Frontal cortex (tissue), 4 donors: Measurements from ENCODE around the gene PSTPIP1. TPM values are rescaled to one million over a fixed set of nuclear protein-coding genes. Genes with fewer than 3 reads are reported as not detected.

Source experiments
- DNase-seq, 2 donors: peaks; one replicate each; pipeline ENCODE4 v3.0.0; 2012; ENCODE audit warnings: low spot score in 2 of 2
- FAIRE-seq: peaks from 2 replicates; lab custom pipeline; 2012; peaks lifted over from hg19 to GRCh38; lab: Jason Lieb, UNC
- total RNA-seq: library from RNA; depleted of rRNA; stranded (reverse); fragments of >200 nt; gene quantifications from one replicate; pipeline ENCODE4 v1.2.3, GENCODE V29; 2014
- donor health status: control.
- donor health status: control.
- donor health status: control.

PSTPIP1 gene
- total RNA-seq, 1 donor from 2014 or later = 0.41 TPM

DNA sequence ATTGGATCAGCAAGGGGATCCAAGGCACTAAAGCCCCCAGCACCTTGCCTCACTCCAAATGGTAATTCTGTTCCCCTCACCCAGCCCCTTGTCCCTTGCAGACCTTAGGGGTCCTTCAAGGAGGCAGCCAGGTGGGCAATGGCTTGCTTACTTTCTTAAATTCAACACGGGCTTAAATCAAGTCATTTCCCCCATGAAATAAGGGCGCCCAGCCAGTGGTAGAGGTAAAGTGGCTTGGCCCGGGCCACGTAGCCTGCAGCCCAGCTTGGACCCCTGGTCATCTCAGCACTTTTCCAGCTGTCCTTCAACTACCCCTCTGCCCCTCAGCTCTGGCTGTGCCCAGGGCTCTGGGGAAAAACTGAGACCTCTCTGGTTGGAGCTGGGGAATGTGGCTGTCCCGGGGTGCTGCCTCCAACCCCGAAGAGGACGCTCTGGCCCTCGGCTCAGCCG, 1.2 kb downstream of the PSTPIP1 start:
- FAIRE-seq (no peak), DNase-seq (no peak)

DNA sequence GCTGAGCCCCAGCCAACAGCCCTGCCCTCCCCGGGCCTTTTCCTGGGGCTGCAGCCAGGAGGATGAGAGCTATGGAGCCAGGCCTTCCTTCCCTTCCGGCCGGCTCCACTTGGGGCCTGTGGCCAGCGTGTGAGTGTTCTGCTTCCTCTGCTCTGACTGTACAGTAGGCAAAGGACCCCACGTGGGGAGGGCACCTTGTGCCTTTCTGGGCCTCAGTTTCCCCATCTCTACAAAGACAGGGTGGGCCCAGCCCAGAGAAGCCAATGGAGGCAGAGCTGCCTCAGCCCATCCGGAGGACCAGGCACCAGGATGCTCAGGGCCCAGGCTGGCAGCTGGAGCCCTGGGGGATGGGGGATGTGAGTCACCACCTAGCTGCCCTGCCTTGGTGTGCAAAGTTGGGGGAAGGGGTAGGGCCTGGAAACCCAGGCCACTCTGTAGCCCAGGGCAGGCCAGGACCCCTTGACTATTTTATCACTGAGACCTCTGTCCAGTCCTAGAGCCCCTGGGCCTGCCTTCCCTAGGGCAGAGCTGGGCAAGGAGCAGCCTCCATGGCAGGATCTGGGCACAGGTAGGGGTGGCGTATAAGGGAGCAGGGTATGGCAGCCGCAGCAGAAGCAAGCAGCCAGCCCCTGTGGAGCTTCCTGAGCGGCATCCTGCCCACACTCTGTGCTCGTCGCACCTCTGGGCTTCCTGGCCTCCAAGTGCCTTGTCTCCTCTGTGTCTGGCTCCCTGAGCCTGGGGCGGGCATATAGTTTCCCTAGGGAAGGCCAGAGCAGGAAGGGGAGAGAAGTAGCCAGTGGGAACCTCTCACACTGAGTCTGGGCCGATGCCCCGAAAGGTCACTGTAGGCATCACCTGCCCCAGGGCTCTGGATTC, 1.8 kb downstream of the PSTPIP1 start:
- FAIRE-seq = no peak
- DNase-seq = no peak

DNA sequence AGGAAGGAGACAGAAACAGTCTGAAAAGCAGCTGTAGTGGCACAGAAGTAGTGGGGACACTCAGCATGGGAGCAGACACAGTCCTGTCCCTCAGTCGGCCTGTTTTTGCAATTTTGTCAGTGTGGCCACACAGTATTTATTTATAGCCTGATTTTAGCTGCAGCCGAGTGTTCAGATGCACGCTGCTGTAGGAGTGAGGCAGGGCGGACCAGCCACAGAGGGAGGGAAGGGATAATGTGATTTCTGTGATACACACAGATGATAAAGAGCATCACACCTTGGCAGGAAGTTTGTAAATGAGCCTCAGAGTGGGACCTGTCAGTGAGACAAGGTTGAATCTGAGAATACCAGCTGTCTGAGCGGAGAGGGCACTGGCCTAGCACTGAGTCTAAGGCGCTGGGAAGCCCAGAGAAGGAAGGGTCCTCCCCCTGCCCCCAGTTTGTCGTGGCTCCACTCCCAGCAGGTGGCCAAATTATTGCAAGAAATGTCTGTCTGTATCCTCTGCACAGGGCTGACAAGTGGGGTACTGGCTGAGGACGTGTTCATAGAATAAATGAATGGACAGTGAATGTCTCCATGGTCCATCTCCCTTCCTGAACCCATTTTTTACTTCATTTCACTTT, 3.8 kb downstream of the PSTPIP1 start:
- DNase-seq = no peak
- no peak for FAIRE-seq

DNA sequence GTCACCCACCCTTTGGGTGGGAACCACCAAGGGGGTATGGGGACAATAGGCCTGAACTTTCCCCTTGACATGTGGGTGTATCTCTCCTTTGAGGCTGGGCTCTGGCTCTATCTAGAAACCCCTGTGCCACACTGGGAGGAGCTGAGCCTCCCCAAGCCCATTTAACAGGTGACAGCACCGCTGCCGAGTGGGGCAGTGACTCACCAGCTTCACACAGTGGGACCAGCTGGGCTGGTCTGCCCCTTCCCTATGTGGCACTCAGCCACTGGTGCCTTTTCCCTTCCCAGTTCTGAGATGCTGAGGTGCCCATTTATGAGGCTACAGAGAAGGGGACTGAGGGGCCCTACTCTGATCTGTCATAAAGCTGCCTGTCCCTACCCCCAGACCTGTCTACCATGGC, 5.1 kb downstream of the PSTPIP1 start:
- no peak for DNase-seq
- FAIRE-seq = no peak

DNA sequence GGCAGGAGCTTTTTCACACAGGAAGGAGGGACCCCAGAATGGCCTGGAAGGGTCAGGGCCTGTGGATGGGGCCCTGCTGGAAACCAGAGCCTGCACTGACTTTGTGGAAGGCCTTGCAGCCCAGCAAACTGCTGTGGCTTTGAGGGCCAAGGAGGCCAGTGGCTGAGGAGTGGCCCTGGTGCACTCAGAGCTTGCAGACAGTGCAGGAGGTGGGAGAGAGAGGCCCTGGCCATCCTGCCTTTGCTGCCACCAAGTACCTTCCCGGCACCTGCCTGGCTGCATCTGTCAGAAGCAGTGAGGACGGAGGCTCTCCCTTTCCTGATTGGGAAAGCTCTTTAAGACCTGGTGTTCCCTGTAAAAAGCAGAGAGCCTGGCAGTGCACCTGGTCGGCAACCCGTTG, 6.4 kb downstream of the PSTPIP1 start:
- FAIRE-seq (no peak), DNase-seq (no peak)

DNA sequence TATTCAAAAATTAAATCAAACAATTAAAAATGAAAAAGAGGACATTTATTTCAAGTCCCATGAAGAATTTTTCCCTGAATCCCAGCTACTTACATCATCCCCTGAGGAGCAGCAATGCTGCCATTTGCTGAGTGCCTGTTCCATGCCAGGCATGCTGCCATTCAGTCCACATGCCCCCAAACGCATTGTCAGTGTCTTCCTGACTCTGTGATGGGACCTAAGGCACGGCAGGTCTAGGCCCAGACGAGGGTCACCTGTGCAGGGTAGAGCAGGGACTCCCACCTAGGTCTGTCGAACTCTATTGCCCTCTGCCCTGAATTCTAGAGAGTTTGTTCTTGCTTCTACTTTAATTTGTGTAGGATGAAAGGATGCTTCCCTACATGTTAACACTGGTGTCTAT, 7.0 kb downstream of the PSTPIP1 start:
- FAIRE-seq = no peak
- no peak for DNase-seq

DNA sequence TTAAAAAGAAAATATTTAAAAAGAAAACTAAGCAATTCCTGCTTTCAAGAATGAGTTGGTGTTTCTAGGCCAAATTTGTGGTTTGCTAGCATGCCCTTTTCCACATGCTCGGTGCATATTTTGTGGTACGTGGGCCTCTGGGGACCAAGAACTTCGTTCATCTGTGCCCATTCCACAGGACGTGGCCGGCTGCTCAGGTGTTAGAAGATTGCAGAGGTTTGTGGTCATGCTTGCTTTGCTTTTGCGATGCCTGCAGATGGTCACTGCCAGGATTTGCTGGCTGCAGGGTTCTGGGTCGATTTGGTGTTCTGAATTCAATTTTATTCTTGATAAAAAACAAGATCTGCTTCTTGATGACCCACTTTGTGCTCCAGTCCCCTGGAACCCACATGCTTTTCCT, 7.5 kb downstream of the PSTPIP1 start:
- DNase-seq (no peak), FAIRE-seq (no peak)

DNA sequence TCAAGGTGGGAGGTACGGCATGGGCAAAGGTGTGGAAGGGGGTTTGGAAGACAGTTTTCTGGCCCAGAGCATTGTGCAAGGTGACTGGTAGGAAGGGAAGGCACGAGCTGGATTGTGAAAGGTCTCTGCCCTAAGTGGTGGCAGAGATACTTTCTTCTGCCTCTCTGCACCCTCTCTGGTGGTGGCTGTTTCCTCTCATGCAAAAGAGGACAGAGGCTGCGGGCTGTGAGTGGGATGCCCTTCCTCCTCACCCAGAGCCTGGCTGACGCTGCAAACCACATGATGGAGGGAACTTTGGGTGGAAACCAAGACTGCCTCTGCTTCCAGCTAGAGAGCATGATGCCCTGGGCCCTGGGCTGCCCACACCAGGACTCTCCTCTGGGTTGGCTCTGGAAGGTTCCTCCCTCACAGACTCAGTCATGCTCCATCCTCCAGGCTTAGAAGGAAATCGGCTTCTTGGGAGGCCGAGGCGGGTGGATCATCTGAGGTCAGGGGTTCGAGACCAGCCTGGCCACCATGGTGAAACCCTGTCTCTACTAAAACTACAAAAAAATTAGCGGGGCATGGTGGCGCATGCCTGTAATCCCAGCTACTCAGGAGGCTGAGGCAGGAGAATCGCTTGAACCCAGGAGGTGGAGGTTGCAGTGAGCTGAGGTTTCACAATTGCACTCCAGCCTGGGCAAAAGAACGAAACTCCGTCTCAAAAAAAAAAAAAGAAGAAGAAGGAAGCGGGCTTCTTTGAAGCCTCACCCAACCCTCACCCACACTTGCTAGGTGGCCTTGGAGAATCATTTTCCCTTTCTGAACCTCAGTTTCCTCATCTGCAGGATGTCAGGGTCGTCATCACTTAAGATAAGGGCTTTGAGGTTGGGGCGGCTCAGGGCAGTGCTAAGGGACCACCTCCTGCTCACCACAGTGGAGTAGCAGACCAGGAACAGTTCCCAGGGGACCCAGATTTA, 8.3 kb downstream of the PSTPIP1 start:
- FAIRE-seq = no peak
- DNase-seq = no peak

DNA sequence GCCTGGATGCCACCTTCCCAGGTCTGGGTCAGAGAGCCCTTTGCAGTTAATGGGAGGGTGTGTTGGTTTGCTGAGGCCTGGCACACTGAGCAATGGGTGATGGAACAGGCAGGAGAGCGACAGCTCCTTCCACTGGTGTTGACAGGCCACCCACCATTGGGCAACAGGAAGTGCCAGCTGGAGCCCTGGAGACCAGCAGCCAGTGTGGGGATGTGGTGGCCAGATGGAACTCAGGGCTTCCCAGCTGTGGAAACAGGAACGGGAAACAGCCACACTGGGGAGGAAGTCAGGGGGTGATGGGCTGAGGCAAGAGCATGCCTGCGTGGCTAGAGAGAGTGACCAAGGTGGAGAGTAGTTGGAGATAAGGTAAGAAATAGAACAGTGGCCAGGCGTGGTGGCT, 9.3 kb downstream of the PSTPIP1 start:
- FAIRE-seq = no peak

DNA sequence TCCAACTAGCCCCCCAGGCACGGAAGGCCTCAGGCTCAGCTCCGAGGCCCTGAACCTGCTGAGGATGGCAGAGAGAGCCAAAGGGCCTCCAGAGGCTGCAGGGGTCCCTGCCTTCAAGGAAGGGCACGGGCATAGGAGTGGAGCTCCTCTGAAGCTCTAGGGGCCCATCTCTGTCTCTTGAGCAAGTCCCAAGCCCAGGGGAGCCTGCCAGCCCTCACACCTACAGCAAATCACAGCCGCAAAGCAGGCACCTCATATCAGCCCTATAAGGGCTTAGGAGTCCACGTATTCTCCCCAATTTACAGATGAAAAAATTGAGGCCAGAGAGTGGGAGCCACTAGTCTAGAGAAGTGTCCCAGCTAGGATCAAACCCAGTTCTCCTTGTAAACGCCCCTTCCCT, 14.2 kb downstream of the PSTPIP1 start:
- DNase-seq = no peak
- no peak for FAIRE-seq

More for the DNA sequence above, 9.3 kb downstream of the PSTPIP1 start:
- no peak for DNase-seq

DNA sequence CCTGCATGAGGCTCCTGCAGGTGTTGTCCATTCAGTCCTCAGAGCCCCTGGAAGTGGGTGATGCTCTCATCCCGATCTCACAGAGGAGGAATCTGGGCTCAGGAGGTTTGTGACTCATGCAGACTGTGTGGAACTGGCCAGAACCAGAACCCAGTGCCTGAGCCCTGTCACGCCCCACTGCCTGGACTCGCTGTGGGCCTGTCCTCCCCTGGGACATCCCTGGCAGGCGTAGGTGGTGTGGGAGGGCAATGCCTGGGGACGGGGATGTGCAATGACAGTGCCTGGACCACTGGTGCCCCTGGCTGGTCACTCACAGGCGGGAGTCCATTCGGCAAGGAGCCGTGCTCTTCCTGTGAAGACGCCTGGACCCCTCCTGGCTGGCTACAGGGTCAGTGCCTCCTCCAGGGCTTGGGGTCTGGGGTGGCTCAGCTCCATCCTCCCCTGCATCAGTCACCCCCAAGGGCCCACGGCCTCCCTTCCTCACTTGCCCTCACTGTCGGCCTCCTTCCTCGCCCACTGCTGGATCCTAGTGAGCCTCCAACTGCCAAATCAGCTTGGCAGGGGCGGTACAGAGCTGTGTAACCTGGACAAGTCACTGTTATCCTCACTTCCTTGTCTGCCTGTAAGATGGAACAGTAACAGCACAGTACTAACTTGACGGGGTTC, 14.9 kb downstream of the PSTPIP1 start:
- DNase-seq (no peak), FAIRE-seq (no peak)

DNA sequence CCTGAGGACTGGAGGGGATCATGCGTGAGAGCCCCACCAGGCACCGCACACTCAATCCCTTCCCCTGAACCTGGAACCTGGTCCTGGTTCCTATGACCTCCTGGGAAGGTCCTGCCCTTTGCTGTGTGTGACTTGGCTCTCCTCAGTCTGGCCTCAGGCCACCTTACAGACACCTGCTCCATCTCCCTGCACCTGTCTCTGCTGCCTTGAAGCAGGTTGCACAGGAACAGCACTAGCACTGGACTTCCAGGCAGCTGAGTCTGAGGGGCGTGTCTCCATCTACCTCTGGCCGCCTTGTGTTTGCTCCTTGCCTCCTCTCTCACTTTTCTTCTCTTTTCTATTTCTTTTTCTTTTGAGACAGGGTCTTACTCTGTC, 15.4 kb downstream of the PSTPIP1 start:
- no peak for FAIRE-seq
- no peak for DNase-seq

DNA sequence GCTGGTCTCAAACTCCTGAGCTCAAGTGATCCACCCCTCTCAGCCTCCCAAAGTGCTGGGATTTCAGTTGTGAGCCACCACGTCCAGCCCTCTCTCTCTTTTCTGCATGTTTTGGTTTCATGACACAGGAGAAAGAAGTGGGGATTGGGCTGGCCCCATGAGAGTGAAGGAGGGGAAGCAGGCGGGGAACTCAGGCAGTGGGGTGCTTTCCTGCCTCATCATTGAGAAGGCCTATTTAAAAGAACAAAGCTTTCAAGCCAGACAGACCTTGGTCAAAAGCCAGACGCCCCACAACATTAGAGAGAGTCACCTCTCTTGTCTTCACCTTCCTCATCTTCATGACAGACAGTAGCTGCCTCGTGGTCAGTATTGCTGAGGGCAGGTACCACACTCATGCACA, 15.9 kb downstream of the PSTPIP1 start:
- DNase-seq (no peak), FAIRE-seq (no peak)

DNA sequence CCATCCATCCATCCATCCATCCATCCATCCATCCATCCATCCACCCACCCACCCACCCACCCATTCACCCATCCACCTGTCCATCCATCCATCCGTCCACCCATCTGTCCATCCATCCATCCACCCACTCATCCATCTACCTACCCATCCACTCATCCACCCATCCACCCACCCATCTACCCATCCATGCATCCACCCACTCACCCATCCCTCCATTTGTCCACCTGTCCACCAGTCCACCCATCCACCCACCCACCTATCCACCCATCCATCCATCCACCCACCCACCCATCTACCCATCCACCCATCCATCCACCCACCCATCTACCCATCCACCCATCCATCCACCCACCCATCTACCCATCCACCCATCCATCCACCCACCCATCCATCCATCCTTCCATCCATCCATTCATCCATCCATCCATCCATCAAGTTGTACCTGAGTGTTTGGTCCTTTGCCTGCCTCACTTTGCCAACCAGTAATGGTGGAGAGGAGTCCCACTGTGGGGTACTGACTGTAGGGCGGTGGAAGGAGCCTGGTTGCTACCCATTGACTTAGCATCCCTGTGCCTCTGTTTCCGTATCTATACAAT, 17.3 kb downstream of the PSTPIP1 start:
- FAIRE-seq = no peak
- DNase-seq = no peak

DNA sequence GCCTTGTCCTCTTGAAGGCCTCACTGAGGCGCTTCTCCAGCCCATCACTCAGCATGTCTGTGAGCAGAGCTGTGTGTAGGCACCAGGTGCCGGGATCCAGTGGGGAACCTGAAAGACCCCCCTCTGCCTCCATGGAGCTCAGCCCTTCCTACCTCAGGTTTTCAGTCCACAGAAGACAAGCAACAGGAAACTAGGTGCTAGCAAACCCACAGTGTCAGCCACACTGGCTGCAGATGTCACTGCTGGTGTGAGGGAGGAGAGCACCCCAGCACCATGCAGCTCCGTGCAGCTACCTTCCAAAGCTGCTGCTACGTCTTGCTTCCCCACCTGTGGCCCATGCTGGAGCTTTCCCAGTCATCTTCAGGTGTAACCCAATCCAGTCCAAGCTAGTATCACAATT, 17.9 kb downstream of the PSTPIP1 start:
- no peak for FAIRE-seq
- no peak for DNase-seq

DNA sequence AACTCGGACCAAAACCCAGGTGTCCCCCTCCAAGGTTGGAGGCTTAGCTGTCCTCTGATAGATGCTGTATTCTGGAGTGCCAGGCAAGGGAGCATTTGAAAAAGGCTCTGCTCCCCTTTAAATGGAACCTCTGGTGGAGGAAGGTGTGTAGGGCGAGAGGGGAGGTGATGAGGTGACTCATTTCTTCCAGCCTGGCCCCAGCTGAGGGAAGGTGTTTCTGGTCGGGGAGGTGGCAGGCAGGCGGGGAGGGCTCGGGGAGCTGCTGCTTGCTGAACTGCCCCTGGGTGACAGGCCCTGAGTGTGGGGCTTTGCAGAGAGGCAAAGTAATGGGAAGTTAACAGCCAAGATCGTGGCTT, 18.8 kb downstream of the PSTPIP1 start:
- FAIRE-seq = no peak

DNA sequence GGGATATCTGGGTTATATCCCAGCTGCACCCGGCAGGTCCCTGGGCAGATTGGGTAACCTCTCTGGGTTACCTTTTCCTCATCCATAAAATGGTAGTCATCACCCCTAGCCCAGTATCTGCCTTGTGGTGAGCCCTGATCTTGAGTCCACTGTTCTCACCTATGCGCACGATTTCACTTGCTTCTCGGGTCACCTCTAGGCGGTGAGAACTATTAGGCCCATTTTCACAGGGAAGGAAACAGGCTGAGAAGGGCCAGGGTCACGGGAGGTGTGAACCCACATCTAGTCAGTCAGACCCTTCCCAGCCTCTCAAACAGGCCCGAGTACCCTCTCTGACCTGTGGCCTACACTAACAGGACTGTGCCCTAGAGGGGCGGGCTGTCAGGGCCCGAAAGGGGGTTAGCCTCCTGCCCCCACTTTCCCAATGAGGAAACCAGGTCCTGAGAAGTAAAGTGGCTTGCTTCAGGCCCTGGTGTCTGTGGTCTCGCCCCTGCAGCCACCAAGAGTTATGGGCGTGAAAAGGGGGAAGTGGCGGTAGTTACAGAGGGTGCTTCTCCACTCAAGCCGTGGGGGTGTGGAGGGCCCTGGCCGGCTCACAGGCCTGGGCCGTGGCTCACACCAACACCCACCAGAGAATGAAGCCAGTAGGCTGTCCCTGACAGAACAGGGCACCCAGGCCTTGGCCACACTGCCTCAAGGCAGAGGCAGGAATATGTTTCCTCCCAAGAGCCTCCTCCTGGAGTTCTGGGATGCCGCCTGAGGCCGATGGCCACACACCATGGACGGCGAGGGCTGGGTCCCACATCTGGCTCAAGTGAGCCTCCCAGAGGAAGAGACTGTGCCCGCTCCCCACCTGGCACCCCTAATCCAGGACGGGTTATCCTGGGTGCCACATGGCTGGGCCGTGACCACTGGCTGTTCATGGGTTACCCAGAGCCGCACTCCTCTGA, 19.5 kb downstream of the PSTPIP1 start:
- FAIRE-seq (no peak), DNase-seq (no peak)

More for the DNA sequence above, 18.8 kb downstream of the PSTPIP1 start:
- DNase-seq = no peak

DNA sequence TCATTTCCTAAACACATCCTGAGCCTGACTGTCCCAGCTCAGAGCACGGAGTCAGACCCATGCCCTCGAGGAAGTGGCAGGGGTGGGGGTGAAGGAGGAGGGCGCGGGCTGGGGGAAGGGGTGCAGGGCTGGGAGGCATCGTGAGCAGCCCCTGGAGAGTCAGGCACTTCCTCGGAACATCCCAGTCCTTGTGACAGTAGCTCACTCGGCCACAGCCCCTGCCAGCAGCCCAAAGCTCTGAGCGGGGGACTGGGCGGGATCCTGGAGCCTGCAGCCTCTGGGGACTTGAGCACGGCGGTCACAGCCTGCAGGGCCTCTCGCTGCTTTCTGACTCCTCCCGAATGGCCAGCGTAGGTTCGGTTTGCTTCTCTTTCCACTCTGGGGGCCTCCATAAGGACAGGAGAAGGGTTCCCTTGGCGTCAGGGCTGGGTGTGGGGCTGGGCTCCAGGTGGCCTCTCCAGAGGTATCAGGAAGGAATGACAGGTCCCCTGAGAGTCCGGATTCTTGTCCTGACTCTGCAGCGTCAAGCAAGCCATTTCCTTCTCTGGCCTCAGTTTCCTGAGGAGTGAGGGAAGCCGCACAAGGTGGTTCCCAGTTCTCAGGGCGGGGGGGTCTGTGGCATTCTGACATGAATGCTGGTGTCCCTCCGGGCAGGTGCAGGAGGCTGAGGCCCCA, 20.9 kb downstream of the PSTPIP1 start:
- DNase-seq (no peak), FAIRE-seq (no peak)
